GM12865 (cell line): ENCODE measurements around the gene ASB6.

Experiments
- DNase-seq: peaks from one replicate; pipeline ENCODE4 v3.0.0; 2010; ENCODE audit warnings: low read depth
- H3K4me3 ChIP-seq: 2 replicates; pipeline ENCODE4 v1.5.1; 2011; ENCODE audit warnings: mild to moderate bottlenecking, low read depth, low read length, control low read depth
- CTCF ChIP-seq: IDR thresholded peaks from 2 replicates; pipeline ENCODE4 v1.5.1; 2011; ENCODE audit warnings: low read length, control low read depth, low read depth, inconsistent platforms; ENCODE audit not compliant: insufficient read depth; ENCODE audit errors: missing control alignments

Gene ASB6

GRCh38 chr9:129682381-129682780 lies 40.4 kb upstream of the ASB6 start:
- H3K4me3 ChIP-seq = no peak overlapping the region
- no peak for TF ChIP-seq CTCF
- no peak for DNase-seq

DNA sequence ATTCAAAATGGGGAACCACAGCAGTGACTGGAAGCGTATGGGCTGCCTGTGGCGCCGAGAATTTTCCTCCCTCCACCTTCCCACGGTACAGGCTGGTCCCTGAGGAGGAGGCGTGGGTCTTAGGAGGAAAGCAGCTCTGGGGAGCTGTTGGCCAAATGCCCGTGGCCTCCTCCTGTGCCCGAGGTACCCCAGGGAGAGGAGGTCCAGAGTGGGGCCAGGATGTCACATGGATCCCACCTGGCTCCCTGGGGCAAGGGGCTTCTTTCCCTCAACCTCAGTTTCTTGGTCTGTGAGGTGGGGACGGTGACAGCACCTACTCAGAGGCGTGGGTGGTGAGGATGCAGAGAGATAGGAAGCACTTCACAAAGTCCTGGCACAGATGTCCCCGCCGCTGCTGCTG lies 40.0 kb upstream of the ASB6 start:
- no peak for DNase-seq
- no peak overlapping the region for H3K4me3 ChIP-seq
- no peak for TF ChIP-seq CTCF

GRCh38 chr9:129679537-129679936 lies 37.6 kb upstream of the ASB6 start:
- no peak for TF ChIP-seq CTCF
- DNase-seq = no peak
- H3K4me3 ChIP-seq = no peak overlapping the region

- no peak for DNase-seq
- TF ChIP-seq CTCF = no peak
- no peak overlapping the region for H3K4me3 ChIP-seq
Measured at GRCh38 chr9:129678844-129679243, 36.9 kb upstream of the ASB6 start.

GRCh38 chr9:129677456-129677855 lies 35.5 kb upstream of the ASB6 start:
- no peak for TF ChIP-seq CTCF
- H3K4me3 ChIP-seq = no peak overlapping the region
- no peak for DNase-seq

- TF ChIP-seq CTCF = no peak
- no peak for DNase-seq
- no peak overlapping the region for H3K4me3 ChIP-seq
Measured at GRCh38 chr9:129676975-129677374, 35.0 kb upstream of the ASB6 start.

DNA sequence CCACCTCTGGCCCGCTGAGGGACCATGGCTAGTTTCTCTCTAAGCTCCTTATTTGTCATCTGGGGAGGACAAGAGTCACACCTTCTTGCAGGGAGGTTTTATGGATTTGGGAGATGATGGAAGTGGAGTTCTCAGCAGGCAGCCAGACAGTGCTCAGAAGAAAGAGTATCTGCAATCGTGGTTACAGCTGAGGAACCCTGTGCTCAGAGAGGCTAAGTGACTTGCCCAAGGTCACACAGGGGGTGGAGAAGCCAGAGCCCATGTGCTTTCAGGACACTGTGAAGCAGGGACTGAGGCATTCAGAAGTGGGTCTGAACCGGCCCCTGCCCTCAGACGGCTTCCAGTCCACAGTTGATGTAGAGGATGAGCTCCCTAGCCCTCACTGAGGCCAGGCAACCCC lies 34.3 kb upstream of the ASB6 start:
- no peak for TF ChIP-seq CTCF
- no peak for DNase-seq
- no peak overlapping the region for H3K4me3 ChIP-seq
